ENCODE measurements around the gene TRPM2.

TRPM2 gene

GRCh38 chr21:44322621-44323325, 30.6 kb upstream of the TRPM2 start:
- no peak for DNase-seq (ENCODE audit: low spot score)

DNA sequence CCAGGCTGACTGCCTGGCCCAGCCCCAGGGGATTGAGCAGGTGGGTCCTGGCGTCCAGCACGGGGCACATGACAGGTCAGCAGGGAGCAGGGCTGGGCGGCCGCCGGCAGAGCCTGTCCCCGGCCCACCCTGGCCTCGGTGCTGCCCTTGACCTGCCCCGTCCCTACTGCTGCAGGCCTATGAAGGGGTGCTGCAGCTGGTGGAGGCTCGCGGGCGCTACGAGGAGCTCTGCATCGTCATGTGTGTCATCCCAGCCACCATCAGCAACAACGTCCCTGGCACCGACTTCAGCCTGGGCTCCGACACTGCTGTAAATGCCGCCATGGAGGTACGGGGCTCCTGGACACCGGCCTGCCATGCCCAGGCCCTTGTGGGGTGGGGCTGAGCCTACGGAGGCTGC, 29.8 kb upstream of the TRPM2 start:
- no peak for DNase-seq (ENCODE audit: low spot score)

DNA sequence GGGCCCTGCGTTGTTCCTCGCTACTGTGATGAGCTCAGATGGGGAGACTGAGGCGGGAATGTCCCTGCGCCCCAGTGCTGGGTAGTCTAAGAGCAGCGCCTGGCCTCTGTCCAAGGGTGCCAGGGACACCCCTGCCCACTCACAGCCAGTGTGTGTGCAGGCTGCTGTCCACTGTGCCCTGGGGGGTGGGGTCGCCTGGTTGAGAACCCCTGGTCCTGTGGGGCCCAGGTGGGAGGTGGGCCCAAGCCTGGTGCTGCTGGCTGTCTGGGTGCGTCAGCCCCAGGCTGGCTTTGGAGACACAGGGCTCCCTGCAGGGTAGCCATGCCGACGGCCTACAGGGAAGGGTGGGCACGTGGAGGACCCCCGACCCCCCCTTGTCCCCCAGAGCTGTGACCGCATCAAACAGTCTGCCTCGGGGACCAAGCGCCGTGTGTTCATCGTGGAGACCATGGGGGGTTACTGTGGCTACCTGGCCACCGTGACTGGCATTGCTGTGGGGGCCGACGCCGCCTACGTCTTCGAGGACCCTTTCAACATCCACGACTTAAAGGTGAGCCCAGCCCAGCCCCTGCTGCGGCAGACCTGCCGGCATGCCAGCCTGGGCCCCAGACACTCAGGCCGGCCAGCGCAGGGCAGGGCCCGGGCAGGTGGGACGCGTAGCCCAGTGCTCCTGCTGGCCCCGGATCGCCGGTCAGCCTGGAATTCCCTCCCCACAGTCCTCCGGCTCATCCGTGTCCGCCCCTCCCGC, 29.1 kb upstream of the TRPM2 start:
- no peak for DNase-seq (ENCODE audit: low spot score)

DNA sequence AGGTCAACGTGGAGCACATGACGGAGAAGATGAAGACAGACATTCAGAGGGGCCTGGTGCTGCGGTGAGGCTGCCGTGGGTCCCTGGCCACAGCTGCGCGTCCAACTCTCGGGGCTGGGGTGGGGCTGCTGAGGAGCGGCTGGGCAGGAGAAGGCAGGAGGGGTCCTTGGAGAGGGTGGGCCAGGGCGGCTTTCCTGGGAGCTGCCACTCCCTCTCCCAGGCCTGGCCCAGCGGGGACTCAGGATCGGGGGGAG, 28.6 kb upstream of the TRPM2 start:
- no peak for DNase-seq (ENCODE audit: low spot score)

GRCh38 chr21:44325386-44326271, 27.8 kb upstream of the TRPM2 start:
- DNase-seq (ENCODE audit: low spot score), result no peak

DNA sequence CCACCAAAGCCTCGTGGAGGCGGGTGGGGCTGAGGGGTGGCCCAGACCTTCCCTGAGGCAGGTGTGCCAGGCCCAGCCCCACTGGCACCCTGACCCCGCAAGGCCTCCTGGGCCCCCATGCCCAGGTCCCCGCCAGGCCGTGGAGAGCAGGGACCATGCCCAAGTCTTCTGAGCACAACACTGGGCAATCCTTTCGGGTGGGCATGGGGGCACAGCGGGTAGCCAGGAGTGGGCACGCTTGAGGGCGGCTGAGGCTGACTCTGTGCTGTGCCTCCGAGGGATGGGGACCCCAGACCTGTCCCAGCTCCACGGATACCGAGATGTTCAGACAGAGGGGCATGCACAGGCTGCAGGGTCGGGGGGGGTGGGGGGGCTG, 27.2 kb upstream of the TRPM2 start:
- no peak for DNase-seq (ENCODE audit: low spot score)

DNA sequence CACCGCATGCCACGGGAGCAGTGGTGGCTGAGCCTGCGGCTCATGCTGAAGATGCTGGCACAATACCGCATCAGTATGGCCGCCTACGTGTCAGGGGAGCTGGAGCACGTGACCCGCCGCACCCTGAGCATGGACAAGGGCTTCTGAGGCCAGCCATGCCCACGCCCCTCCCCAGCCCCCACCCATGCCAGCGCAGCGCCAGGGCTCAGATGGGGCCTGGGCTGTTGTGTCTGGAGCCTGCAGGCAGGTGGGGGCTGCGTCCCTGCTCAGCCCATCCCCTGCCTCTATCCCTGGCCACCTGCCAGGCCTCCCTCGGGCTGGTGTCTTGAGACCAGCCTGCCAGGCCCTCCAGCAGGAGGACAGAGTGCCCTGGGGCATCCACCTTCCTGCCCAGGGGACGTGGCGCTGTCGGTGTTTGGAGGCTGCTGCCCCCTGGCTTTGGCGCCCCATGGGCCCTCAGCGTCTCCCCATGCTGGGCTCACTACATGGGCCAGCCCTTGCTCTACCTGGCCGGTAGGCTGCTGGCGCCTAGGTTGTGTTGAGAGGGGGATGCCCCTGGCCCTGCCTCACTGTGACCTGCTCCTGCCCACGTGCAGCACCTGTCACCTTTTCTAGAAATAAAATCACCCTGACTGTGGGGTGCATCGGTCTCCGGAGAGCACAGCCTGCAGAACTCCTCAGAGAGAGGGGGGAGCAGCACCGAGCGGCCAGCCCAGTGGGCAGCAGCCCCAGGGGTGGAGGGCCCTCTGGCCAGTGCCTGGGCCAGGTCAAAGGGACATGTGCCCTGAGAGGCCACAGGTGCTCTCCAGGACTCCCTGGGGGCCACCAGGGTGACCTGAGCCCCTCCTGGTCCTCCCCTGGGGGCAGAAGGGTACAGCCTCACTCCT, 26.5 kb upstream of the TRPM2 start:
- no peak for DNase-seq (ENCODE audit: low spot score)

GRCh38 chr21:44327603-44327974, 25.8 kb upstream of the TRPM2 start:
- no peak for DNase-seq (ENCODE audit: low spot score)

DNA sequence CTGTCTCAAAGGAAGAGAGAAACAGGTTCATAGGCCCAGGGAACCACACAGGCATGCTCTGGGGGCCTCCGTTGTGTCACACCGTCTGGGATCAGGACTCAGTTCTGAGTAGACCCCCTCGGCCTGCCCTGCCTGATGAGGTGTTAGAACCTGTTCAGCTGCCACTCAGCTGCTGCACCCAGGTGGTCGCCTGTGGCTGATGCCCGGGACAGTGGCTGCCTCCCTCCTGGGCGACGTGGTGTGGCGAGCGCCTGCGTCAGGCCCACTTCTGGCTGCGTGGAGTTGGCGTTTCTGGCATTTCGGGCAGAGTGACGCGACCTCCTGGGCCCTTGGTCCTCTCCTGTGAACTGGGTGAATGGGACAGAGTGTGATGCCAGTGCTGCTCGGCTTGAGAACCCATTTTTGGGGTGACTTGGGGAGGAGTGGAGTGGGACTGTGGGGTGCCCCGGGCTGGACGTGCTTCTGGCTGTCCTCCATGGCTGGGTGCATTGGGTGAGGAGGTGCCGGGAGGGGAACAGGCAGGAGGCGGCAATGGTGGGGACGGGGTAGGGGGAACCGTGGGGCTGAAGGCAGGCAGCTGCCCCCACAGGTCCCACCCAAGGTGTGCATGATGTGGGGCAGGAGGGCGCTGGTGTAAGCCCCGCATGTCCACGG, 25.1 kb upstream of the TRPM2 start:
- no peak for DNase-seq (ENCODE audit: low spot score)

DNA sequence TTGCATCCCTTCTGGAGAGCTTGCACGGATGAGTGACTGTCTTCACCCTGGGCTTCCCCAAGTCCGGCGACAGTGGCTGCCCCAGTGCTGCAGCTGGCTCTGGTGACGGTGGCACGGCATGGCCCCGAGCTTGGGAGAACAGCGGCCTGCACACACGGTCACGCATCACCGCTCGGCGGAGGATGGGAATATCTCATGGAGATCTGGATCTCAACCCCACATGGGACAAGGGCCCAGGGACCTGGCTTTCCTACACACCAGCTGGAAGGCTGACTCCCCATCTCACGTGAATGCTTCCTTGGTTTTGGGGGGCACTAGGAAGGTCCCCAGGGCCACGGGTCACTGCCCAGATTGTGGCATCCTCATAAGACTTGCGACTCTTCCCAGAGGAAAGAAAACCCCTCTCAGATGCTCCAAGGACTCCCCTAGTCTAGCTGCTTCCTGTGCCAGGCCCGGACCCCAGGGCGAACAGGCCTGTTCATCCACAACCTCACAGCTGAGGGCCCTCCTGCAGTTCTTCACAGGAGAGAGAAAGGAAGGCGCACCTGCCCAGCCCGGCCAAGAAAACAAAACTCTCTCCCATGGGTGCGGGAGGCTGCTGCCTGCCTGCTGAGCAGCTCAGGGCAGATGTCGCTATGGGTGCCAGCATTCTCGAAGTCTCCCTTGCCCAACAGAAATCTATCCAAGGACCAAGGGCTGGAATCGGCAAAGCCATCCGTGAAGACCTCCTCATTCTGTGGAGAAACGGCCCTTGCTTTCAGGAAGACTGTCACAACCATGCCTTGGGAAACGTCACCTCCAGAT, 24.1 kb upstream of the TRPM2 start:
- DNase-seq (ENCODE audit: low spot score), result no peak

DNA sequence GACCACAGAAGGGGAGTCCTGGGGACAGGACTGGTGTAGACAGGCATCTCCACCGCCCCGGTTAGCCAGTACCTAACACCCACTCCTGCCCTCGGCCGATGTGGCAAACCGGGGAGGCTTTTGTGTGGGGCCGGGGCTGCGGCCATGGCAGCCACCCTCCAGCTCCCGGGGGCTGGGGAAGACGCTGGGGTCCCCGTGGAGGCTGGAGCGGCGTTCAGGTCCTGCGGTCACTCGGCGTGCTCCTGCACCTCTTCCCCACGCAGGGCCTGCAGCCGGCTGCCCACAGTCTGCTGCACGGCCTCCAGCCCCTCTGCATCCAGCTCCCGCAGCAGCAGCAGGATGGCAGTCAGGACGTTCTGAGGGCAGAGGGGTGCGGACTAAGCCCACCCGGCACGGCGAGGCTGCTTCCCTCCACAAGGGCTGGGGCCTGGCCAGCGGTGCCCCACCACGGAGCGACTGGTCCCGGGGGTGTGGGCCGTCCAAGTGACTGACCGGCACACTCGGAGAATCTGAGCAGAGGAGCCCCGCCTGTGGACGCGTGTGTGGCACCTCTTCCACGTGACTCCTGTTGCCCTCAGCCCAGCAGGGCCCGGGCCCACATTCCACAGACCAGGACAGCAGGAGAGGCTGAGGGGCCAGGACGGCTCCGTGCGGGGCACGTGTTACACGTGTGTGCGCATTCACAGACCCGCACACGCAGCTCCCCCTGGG, 23.3 kb upstream of the TRPM2 start:
- no peak for DNase-seq (ENCODE audit: low spot score)

GRCh38 chr21:44330698-44331097, 22.7 kb upstream of the TRPM2 start:
- no peak for DNase-seq (ENCODE audit: low spot score)

- no peak for DNase-seq (ENCODE audit: low spot score)
Observed at GRCh38 chr21:44331209-44331608, 22.2 kb upstream of the TRPM2 start.

DNA sequence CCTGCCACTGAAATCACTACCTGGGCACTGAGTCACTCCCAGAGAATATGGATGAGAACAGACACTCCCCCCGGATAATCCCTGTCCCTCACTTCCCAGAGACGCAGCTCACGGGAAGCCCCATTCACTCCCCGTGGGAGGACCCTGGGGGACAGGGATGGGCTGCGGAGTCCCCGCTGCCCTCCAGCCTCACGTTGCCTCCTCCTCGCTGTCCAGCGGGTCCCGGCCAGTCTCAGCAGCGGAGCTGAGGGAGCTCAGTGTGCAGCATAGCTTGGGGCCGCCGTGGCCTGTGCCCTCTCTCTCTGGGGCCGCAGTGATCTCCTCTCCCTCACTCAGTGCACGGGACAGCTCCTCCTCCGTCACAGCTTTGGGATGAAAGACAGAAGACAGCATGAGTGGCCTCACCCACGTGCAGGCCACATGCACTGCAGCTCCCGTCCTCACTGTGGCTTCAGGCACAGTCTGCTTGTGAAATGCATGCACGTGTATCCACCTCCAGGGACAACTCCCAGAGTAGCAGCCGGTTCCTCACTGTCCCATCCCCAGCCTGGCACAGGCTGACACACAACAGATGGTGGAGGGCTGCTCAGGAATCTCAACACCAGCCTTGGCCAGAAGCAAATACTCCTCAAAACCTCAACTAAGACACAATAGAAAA, 21.6 kb upstream of the TRPM2 start:
- no peak for DNase-seq (ENCODE audit: low spot score)

DNA sequence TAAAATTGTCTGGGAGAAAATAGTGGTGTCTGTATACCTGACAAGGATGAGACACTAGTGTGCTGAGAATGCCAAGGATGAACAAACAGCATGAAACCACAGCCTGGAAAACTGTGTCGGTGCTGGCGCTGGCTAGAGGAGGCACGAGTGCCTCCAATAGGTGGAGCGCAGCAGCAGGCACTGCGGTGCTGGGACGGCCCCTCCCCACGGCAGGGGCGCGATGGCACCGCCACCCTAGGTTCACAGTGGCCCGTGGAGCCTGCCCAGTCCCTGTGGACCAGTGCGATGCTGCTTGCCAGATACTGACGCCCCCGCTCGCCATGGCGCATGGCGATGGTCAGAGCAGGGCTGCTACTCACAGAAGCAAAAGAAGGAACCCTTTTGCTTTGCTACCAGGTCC, 21.0 kb upstream of the TRPM2 start:
- DNase-seq (ENCODE audit: low spot score), result no peak

GRCh38 chr21:44332965-44333364, 20.5 kb upstream of the TRPM2 start:
- no peak for DNase-seq (ENCODE audit: low spot score)

GRCh38 chr21:44333509-44334328, 19.7 kb upstream of the TRPM2 start:
- DNase-seq (ENCODE audit: low spot score), result no peak

- no peak for DNase-seq (ENCODE audit: low spot score)
Observed at GRCh38 chr21:44334329-44335030, 18.9 kb upstream of the TRPM2 start.
